HEK293 (cell line): ENCODE measurements around the gene NFS1.

Source experiments
- CTCF ChIA-PET: fragments of 350-600 bp; formaldehyde crosslinking; extraction: SDS; loops from one replicate; lab custom pipeline; 2021; ENCODE audit warnings: antibody characterized with exemption; lab: Yijun Ruan, JAX
- POLR2A ChIA-PET: fragments of 300-600 bp; formaldehyde crosslinking; extraction: SDS; loops from one replicate; lab custom pipeline; 2020; ENCODE audit warnings: antibody characterized with exemption, inconsistent platforms; lab: Yijun Ruan, JAX
- H3K27ac ChIP-seq: fragments of 200-500 bp; sonication (Bioruptor generic); 2 replicates; pipeline ENCODE4 v1.5.1; 2014; ENCODE audit warnings: low read depth, low read length, control low read depth, inconsistent platforms; ENCODE audit errors: extremely low read depth
- H3K36me3 ChIP-seq, 2 experiments: fragments of 200-500 bp in 1 of 2; sonication (Bioruptor generic) in 1 of 2; 1 replicate in 1 of 2; 2 replicates in 1 of 2; pipeline ENCODE4 v1.5.1; 2014 to 2017; ENCODE audit warnings: inconsistent platforms in 2 of 2, low read length in 2 of 2; ENCODE audit not compliant: control insufficient read depth in 2 of 2, insufficient read depth in 1 of 2
- H3K4me1 ChIP-seq: fragments of 200-500 bp; sonication (Bioruptor generic); 2 replicates; pipeline ENCODE4 v1.5.1; 2014; ENCODE audit warnings: mild to moderate bottlenecking, low read length, inconsistent platforms; ENCODE audit not compliant: control insufficient read depth, insufficient read depth
- H3K4me3 ChIP-seq: 2 replicates; pipeline ENCODE4 v1.5.1; 2011; ENCODE audit warnings: low read depth, mild to moderate bottlenecking, control low read depth, low read length, moderate library complexity
- H3K9me3 ChIP-seq: fragments of 200-500 bp; sonication (Bioruptor generic); 2 replicates; pipeline ENCODE4 v1.5.1; 2014; ENCODE audit warnings: low read depth, low read length, inconsistent platforms; ENCODE audit not compliant: control insufficient read depth, insufficient read depth
- GLIS1 ChIP-seq: fragments of 450-650 bp; formaldehyde crosslinking; IDR thresholded peaks from 2 replicates; pipeline ENCODE4 v1.5.1; 2016; ENCODE audit warnings: missing biosample characterization, missing genetic modification characterization
- MEIS1 ChIP-seq: sonication (generic); formaldehyde crosslinking; IDR thresholded peaks from 2 replicates; pipeline ENCODE4 v1.8.1; 2022; ENCODE audit warnings: missing genetic modification reagents, mild to moderate bottlenecking, borderline replicate concordance
- WT1 ChIP-seq: fragments of 450-650 bp; formaldehyde crosslinking; IDR thresholded peaks from 2 replicates; pipeline ENCODE4 v1.5.1; 2016; ENCODE audit warnings: missing biosample characterization, missing genetic modification characterization
- ZBTB1 ChIP-seq: fragments of 450-650 bp; formaldehyde crosslinking; IDR thresholded peaks from 2 replicates; pipeline ENCODE4 v1.5.1; 2016; ENCODE audit warnings: missing biosample characterization, missing genetic modification characterization
- ZBTB17 ChIP-seq: fragments of 450-650 bp; formaldehyde crosslinking; IDR thresholded peaks from 2 replicates; pipeline ENCODE4 v1.5.1; 2016; ENCODE audit warnings: missing biosample characterization, missing genetic modification characterization
- ZFP37 ChIP-seq: fragments of 450-650 bp; formaldehyde crosslinking; IDR thresholded peaks from 2 replicates; pipeline ENCODE4 v1.5.1; 2016; ENCODE audit warnings: missing biosample characterization, missing genetic modification characterization
- ZNF138 ChIP-seq: fragments of 450-650 bp; formaldehyde crosslinking; IDR thresholded peaks from 2 replicates; pipeline ENCODE4 v1.5.1; 2016; ENCODE audit warnings: missing biosample characterization, missing genetic modification characterization, borderline replicate concordance
- ZNF146 ChIP-seq: fragments of 450-650 bp; formaldehyde crosslinking; IDR thresholded peaks from 2 replicates; pipeline ENCODE4 v1.5.1; 2016; ENCODE audit warnings: missing biosample characterization, missing genetic modification characterization
- ZNF391 ChIP-seq: fragments of 450-650 bp; formaldehyde crosslinking; IDR thresholded peaks from 2 replicates; pipeline ENCODE4 v1.5.1; 2016; ENCODE audit warnings: low read depth, missing biosample characterization, missing genetic modification characterization, borderline replicate concordance
- ZNF623 ChIP-seq: fragments of 450-650 bp; formaldehyde crosslinking; IDR thresholded peaks from 2 replicates; pipeline ENCODE4 v1.5.1; 2016; ENCODE audit warnings: missing biosample characterization, missing genetic modification characterization
- ZNF664 ChIP-seq: fragments of 450-650 bp; formaldehyde crosslinking; IDR thresholded peaks from 2 replicates; pipeline ENCODE4 v1.5.1; 2016; ENCODE audit warnings: missing biosample characterization, missing genetic modification characterization
- ZSCAN16 ChIP-seq: fragments of 450-650 bp; formaldehyde crosslinking; IDR thresholded peaks from 2 replicates; pipeline ENCODE4 v1.5.1; 2016; ENCODE audit warnings: missing biosample characterization, missing genetic modification characterization
- TF ChIP-seq, protein P1 (sequence below): fragments of 450-650 bp; formaldehyde crosslinking; IDR thresholded peaks from 2 replicates; pipeline ENCODE4 v1.5.1; 2016; ENCODE audit warnings: missing biosample characterization, missing genetic modification characterization
- TF ChIP-seq, protein P2 (sequence below): fragments of 450-650 bp; formaldehyde crosslinking; IDR thresholded peaks from 2 replicates; pipeline ENCODE4 v1.5.1; 2016; ENCODE audit warnings: missing biosample characterization, missing genetic modification characterization, borderline replicate concordance
- TF ChIP-seq, protein P3 (sequence below): fragments of 450-650 bp; formaldehyde crosslinking; IDR thresholded peaks from 2 replicates; pipeline ENCODE4; 2016; ENCODE audit warnings: missing biosample characterization, missing genetic modification characterization
- TF ChIP-seq, protein P4 (sequence below): fragments of 450-650 bp; formaldehyde crosslinking; IDR thresholded peaks from 2 replicates; pipeline ENCODE4 v1.5.1; 2016; ENCODE audit warnings: missing biosample characterization, missing genetic modification characterization
- TF ChIP-seq, protein P5 (sequence below): fragments of 450-650 bp; formaldehyde crosslinking; conservative IDR thresholded peaks from 2 replicates; pipeline ENCODE4 v1.5.1; 2016; ENCODE audit warnings: low read depth, missing biosample characterization, missing genetic modification characterization

NFS1 gene

DNA sequence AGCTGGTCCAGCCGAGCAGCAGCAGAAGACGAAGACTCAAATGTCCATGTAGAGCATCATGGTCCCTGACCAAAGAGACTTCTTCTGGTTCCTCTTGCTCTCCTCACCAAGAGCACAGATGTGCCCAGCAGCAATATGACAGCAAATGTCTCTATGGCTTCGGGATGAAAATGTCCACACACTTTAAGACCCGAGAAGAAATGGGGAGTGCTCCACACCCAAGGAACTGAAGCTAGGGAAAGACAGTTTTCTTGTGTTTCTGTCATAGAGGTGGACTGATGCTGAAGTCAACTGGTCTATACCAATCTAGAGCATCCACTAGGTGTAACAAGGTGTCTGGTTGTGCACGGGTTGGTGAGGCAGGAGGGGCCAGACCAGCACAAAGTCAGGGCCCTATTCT lies 29.9 kb downstream of the NFS1 start:
- no peaks in the 10 kb centered on the region for H3K9me3 ChIP-seq
- H3K36me3 ChIP-seq = peaks cover 14 to 53% of the 10 kb centered on the region in 2 experiments
- H3K4me1 ChIP-seq = no peaks in the 10 kb centered on the region
- CTCF ChIA-PET = no interaction called here
- TF ChIP-seq ZSCAN16 = no peak
- no peak overlapping the region for H3K27ac ChIP-seq
- H3K4me3 ChIP-seq = no peak overlapping the region
- POLR2A ChIA-PET = interaction anchor here (0.6 kb wide), 1 partner anchor 364 kb away, joined by 3 read pairs; no protein-coding TSS in a partner anchor

DNA sequence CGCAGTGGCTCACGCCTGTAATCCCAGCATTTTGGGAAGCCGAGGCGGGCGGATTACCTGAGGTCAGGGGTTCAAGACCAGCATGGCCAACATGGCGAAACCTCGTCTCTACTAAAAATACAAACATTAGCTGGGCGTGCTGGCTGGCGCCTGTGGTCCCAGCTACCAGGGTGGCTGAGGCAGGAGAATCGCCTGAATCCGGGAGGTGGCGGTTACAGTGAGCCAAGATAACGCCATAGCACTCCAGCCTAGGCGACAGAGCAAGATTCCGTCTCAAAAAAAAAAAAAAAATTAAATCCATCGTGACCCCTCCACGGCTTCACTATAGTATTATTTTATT lies 33.2 kb downstream of the NFS1 start:
- TF ChIP-seq WT1 (tag by site-specific recombination) = no peak
- no peak for TF ChIP-seq ZNF664 (tag by site-specific recombination)
- no peak for TF ChIP-seq MEIS1
- no peak for TF ChIP-seq ZNF623
- TF ChIP-seq, protein P1, sequence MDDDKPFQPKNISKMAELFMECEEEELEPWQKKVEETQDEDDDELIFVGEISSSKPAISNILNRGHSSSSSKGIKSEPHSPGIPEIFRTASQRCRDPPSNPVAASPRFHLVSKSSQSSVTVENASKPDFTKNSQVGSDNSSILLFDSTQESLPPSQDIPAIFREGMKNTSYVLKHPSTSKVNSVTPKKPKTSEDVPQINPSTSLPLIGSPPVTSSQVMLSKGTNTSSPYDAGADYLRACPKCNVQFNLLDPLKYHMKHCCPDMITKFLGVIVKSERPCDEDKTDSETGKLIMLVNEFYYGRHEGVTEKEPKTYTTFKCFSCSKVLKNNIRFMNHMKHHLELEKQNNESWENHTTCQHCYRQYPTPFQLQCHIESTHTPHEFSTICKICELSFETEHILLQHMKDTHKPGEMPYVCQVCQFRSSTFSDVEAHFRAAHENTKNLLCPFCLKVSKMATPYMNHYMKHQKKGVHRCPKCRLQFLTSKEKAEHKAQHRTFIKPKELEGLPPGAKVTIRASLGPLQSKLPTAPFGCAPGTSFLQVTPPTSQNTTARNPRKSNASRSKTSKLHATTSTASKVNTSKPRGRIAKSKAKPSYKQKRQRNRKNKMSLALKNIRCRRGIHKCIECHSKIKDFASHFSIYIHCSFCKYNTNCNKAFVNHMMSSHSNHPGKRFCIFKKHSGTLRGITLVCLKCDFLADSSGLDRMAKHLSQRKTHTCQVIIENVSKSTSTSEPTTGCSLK = no peak
- TF ChIP-seq, protein P2, sequence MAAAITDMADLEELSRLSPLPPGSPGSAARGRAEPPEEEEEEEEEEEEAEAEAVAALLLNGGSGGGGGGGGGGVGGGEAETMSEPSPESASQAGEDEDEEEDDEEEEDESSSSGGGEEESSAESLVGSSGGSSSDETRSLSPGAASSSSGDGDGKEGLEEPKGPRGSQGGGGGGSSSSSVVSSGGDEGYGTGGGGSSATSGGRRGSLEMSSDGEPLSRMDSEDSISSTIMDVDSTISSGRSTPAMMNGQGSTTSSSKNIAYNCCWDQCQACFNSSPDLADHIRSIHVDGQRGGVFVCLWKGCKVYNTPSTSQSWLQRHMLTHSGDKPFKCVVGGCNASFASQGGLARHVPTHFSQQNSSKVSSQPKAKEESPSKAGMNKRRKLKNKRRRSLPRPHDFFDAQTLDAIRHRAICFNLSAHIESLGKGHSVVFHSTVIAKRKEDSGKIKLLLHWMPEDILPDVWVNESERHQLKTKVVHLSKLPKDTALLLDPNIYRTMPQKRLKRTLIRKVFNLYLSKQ (tag by site-specific recombination) = no peak
- TF ChIP-seq, protein P3, sequence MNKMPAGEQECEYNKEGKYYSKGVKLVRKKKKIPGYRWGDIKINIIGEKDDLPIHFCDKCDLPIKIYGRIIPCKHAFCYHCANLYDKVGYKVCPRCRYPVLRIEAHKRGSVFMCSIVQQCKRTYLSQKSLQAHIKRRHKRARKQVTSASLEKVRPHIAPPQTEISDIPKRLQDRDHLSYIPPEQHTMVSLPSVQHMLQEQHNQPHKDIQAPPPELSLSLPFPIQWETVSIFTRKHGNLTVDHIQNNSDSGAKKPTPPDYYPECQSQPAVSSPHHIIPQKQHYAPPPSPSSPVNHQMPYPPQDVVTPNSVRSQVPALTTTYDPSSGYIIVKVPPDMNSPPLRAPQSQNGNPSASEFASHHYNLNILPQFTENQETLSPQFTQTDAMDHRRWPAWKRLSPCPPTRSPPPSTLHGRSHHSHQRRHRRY (tag by site-specific recombination) = no peak
- Histone ChIP-seq H3K4me1 (peaks cover under 1% of the 10 kb centered on the region; the same call in 1 of the 2 replicates), H3K27ac (no peak overlapping the region), H3K36me3 (peaks cover 8 to 26% of the 10 kb centered on the region in 2 experiments), H3K9me3 (no peaks in the 10 kb centered on the region), H3K4me3 (no peak overlapping the region)
- CTCF ChIA-PET = interaction anchor here (0.6 to 0.7 kb wide), 2 partner anchors 47 to 159 kb away, joined by 4 to 5 read pairs; no protein-coding TSS in a partner anchor
- POLR2A ChIA-PET = interaction anchor here (0.6 to 1.4 kb wide), 4 partner anchors 211 to 1206 kb away, joined by 3 to 6 read pairs (median 4); partner anchors contain the start of gene CEP250

DNA sequence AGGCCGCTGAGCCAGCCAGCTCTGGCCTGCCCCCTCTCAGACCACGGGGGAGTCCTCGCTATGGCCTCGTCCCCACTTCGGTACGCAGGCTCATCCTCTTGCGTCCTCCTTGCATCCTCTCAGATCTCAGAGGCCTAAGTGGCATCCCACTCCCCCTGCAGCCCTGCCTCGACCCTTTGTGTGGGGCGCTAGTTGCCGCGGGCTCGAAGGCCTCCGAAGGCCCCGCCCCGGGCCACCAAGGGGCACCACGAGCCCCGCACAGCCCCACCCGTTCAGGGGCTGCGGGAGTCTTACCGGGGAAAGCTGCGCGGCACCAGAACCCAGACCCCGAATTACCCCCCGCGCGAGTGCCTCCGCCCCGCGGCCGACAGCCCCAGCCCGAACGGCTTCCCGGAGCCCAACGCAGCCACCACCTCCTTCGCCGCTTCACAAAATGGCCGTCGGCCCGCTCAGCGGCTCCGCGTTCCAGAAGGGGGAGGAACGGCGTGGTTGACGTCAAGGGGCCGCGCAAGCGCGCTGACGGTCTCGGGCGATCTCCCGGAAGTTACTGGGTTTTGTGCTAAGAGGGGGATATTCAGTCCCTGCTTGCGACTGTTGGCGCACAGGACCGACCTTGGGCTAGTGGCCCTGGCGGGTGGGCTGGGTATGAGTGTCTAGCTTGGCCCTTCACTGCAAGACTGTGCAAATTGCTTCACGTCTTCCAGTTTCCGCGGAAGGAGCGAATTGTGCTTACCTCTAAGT lies 34.5 kb downstream of the NFS1 start, which contains the start of the genes CPNE1 and RBM12:
Gene CPNE1, minus strand, starts transcription at position 435 of the 741 bp plus-strand sequence. CDS start 31,977 bp downstream, outside the sequence.
Gene RBM12, minus strand, starts transcription at position 435 of the 741 bp plus-strand sequence. CDS start 9,578 bp downstream, outside the sequence.
- POLR2A ChIA-PET = interaction anchor here (0.5 to 3.2 kb wide), 17 partner anchors 13 to 289 kb away, joined by 3 to 16 read pairs (median 6); partner anchors contain the start of genes CEP250, NFS1, RBM39 and ROMO1
- H3K36me3 ChIP-seq = peaks cover 8 to 13% of the 10 kb centered on the region in 2 experiments
- CTCF ChIA-PET = interaction anchor here (0.7 to 1.0 kb wide), 2 partner anchors 100 to 335 kb away, joined by 3 to 5 read pairs; no protein-coding TSS in a partner anchor
- H3K4me1 ChIP-seq = peaks cover 9% of the 10 kb centered on the region
- H3K4me3 ChIP-seq = peak within 1 kb of the TSS; percentile 87
- no peaks in the 10 kb centered on the region for H3K9me3 ChIP-seq
- peak within 1 kb of the TSS; percentile 88 for H3K27ac ChIP-seq
- 0 out of 2 replicates have a peak, but pooled peaks have one; percentile 11 for TF ChIP-seq ZNF138
- TF ChIP-seq, protein P4, sequence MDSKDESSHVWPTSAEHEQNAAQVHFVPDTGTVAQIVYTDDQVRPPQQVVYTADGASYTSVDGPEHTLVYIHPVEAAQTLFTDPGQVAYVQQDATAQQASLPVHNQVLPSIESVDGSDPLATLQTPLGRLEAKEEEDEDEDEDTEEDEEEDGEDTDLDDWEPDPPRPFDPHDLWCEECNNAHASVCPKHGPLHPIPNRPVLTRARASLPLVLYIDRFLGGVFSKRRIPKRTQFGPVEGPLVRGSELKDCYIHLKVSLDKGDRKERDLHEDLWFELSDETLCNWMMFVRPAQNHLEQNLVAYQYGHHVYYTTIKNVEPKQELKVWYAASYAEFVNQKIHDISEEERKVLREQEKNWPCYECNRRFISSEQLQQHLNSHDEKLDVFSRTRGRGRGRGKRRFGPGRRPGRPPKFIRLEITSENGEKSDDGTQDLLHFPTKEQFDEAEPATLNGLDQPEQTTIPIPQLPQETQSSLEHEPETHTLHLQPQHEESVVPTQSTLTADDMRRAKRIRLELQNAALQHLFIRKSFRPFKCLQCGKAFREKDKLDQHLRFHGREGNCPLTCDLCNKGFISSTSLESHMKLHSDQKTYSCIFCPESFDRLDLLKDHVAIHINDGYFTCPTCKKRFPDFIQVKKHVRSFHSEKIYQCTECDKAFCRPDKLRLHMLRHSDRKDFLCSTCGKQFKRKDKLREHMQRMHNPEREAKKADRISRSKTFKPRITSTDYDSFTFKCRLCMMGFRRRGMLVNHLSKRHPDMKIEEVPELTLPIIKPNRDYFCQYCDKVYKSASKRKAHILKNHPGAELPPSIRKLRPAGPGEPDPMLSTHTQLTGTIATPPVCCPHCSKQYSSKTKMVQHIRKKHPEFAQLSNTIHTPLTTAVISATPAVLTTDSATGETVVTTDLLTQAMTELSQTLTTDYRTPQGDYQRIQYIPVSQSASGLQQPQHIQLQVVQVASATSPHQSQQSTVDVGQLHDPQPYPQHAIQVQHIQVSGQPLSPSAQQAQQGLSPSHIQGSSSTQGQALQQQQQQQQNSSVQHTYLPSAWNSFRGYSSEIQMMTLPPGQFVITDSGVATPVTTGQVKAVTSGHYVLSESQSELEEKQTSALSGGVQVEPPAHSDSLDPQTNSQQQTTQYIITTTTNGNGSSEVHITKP (tag by site-specific recombination) = peak; percentile 99
- TF ChIP-seq ZNF391 (tag by site-specific recombination) = peak; percentile 91; the same call in 1 of the 2 replicates
- TF ChIP-seq GLIS1 (tag by site-specific recombination) = peak; percentile 77
- TF ChIP-seq ZFP37 (tag by site-specific recombination) = peak; percentile 85; the same call in 1 of the 2 replicates
- peak; percentile 12; the same call in 1 of the 2 replicates for TF ChIP-seq ZNF146 (tag by site-specific recombination)
- TF ChIP-seq, protein P5, sequence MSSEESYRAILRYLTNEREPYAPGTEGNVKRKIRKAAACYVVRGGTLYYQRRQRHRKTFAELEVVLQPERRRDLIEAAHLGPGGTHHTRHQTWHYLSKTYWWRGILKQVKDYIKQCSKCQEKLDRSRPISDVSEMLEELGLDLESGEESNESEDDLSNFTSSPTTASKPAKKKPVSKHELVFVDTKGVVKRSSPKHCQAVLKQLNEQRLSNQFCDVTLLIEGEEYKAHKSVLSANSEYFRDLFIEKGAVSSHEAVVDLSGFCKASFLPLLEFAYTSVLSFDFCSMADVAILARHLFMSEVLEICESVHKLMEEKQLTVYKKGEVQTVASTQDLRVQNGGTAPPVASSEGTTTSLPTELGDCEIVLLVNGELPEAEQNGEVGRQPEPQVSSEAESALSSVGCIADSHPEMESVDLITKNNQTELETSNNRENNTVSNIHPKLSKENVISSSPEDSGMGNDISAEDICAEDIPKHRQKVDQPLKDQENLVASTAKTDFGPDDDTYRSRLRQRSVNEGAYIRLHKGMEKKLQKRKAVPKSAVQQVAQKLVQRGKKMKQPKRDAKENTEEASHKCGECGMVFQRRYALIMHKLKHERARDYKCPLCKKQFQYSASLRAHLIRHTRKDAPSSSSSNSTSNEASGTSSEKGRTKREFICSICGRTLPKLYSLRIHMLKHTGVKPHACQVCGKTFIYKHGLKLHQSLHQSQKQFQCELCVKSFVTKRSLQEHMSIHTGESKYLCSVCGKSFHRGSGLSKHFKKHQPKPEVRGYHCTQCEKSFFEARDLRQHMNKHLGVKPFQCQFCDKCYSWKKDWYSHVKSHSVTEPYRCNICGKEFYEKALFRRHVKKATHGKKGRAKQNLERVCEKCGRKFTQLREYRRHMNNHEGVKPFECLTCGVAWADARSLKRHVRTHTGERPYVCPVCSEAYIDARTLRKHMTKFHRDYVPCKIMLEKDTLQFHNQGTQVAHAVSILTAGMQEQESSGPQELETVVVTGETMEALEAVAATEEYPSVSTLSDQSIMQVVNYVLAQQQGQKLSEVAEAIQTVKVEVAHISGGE (tag by site-specific recombination) = peak; percentile 66
- TF ChIP-seq ZBTB1 = peak; percentile 63
- peak; percentile 80 for TF ChIP-seq ZBTB17 (tag by site-specific recombination)
